HG03520 (cell line): ENCODE results near the gene PCSK6.

ENCODE experiments used
- ATAC-seq: cut with Tn5 transposase; IDR thresholded peaks from one replicate; pipeline ENCODE4 v1.9.1; 2021; ENCODE audit warnings: mild to moderate bottlenecking, moderate library complexity; ENCODE audit not compliant: unreplicated experiment

Gene PCSK6

GRCh38 chr15:101448336-101448735, 41.2 kb downstream of the PCSK6 start:
- ATAC-seq = no peak

- no peak for ATAC-seq
Measured at GRCh38 chr15:101447561-101448071, 41.9 kb downstream of the PCSK6 start.

- no peak for ATAC-seq
Measured at GRCh38 chr15:101447168-101447533, 42.4 kb downstream of the PCSK6 start.

- no peak for ATAC-seq
Measured at GRCh38 chr15:101446518-101447167, 42.9 kb downstream of the PCSK6 start.

- no peak for ATAC-seq
Measured at GRCh38 chr15:101445562-101446517, 43.7 kb downstream of the PCSK6 start.

GRCh38 chr15:101444807-101445508, 44.5 kb downstream of the PCSK6 start:
- ATAC-seq = no peak

- ATAC-seq = no peak
Measured at GRCh38 chr15:101444015-101444414, 45.5 kb downstream of the PCSK6 start.

- ATAC-seq = no peak
Measured at GRCh38 chr15:101442272-101442671, 47.2 kb downstream of the PCSK6 start.

- no peak for ATAC-seq
Measured at GRCh38 chr15:101441696-101442095, 47.8 kb downstream of the PCSK6 start.

GRCh38 chr15:101440846-101441590, 48.5 kb downstream of the PCSK6 start:
- no peak for ATAC-seq

- ATAC-seq = no peak
Measured at GRCh38 chr15:101439920-101440319, 49.6 kb downstream of the PCSK6 start.

GRCh38 chr15:101439285-101439919, 50.1 kb downstream of the PCSK6 start:
- ATAC-seq = no peak

- ATAC-seq = no peak
Measured at GRCh38 chr15:101438482-101439284, 50.8 kb downstream of the PCSK6 start.

GRCh38 chr15:101437618-101438481, 51.7 kb downstream of the PCSK6 start:
- ATAC-seq = no peak

GRCh38 chr15:101437209-101437608, 52.3 kb downstream of the PCSK6 start:
- no peak for ATAC-seq

- no peak for ATAC-seq
Measured at GRCh38 chr15:101436526-101436925, 53.0 kb downstream of the PCSK6 start.

GRCh38 chr15:101435761-101436160, 53.7 kb downstream of the PCSK6 start:
- ATAC-seq = no peak
